Breast epithelium (tissue), 4 donors: ENCODE data around the gene HID1. TPM values are rescaled to one million over a fixed set of nuclear protein-coding genes. Genes with fewer than 3 reads are reported as not detected.

Source experiments
- DNase-seq, 2 donors: peaks; one replicate each; pipeline ENCODE4 v3.0.0-alpha.2; 2019; ENCODE audit warnings: low spot score in 2 of 2
- H3K27ac ChIP-seq, 2 donors: fragments of 200-600 bp; sonication (generic) in 1 of 2; one replicate each; pipeline ENCODE4 v1.5.1; 2016 to 2019; ENCODE audit warnings: mild to moderate bottlenecking in 1 of 2
- H3K27me3 ChIP-seq, 2 donors: fragments of 200-600 bp; sonication (generic) in 1 of 2; one replicate each; pipeline versions ENCODE4 v1.5.1 to v1.6.0; 2017 to 2019; ENCODE audit warnings: control low read depth in 1 of 2, mild to moderate bottlenecking in 1 of 2
- H3K36me3 ChIP-seq: fragments of 200-600 bp; one replicate; pipeline ENCODE4 v1.5.1; 2019
- H3K4me1 ChIP-seq, 2 donors: fragments of 200-600 bp; sonication (generic); one replicate each; pipeline ENCODE4 v1.5.1; 2016 to 2019; ENCODE audit warnings: control low read depth in 1 of 2
- H3K4me3 ChIP-seq, 3 donors: fragments of 200-600 bp; sonication (generic); 1 replicate in 2 of 3; 2 replicates in 1 of 3; pipeline ENCODE4 v1.5.1; 2016 to 2019; ENCODE audit warnings: mild to moderate bottlenecking in 3 of 3, moderate library complexity in 2 of 3
- H3K9me3 ChIP-seq, 2 donors: fragments of 200-600 bp; sonication (generic) in 1 of 2; one replicate each; pipeline ENCODE4 v1.5.1; 2016 to 2019; ENCODE audit warnings: control low read depth in 1 of 2
- CTCF ChIP-seq, 3 donors: fragments of 450-650 bp; IDR thresholded peaks; one replicate each; pipeline ENCODE4 v1.5.1; 2016 to 2017; ENCODE audit warnings: antibody characterized with exemption in 3 of 3, mild to moderate bottlenecking in 3 of 3, moderate library complexity in 3 of 3
- POLR2A ChIP-seq: fragments of 450-650 bp; IDR thresholded peaks from one replicate; pipeline ENCODE4 v1.6.1; 2016; ENCODE audit warnings: antibody characterized with exemption, mild to moderate bottlenecking, moderate library complexity
- POLR2AphosphoS5 ChIP-seq, 3 donors: sonication (generic); formaldehyde crosslinking; IDR thresholded peaks; one replicate each; pipeline ENCODE4 v1.6.1; 2017; ENCODE audit warnings: antibody characterized with exemption in 3 of 3
- intact Hi-C: fragments of 100-400 bp; cut with DNase I; formaldehyde crosslinking; loops from one replicate; pipeline ENCODE4 v1.15.1; 2023; ENCODE audit warnings: low total_unique reads
- total RNA-seq, 3 donors: library from RNA; depleted of rRNA; stranded (reverse); fragments of >200 nt; gene quantifications; one replicate each; pipeline ENCODE4 v1.1.0, GENCODE V29; 2016

Gene HID1
- total RNA-seq, 3 donors from 2014 or later: 6.1 to 46.5 (median 37.3) TPM

- no peaks in the 10 kb centered on the region for H3K9me3 ChIP-seq
- no peaks in the 10 kb centered on the region for H3K27me3 ChIP-seq
- intact Hi-C loops: no loop called here
- no peak overlapping the region for H3K27ac ChIP-seq
- H3K4me1 ChIP-seq: no peaks in the 10 kb centered on the region
- no peak overlapping the region for H3K4me3 ChIP-seq
- H3K36me3 ChIP-seq: no peaks in the 10 kb centered on the region
- DNase-seq: no peak
- TF ChIP-seq POLR2A (no peak), CTCF (IDR thresholded peaks at IDR 0.05) (no peak), POLR2AphosphoS5 (IDR thresholded peaks at IDR 0.05) (no peak)
These were observed 18.4 kb downstream of the HID1 start for GRCh38 chr17:74954115-74954514.

- Histone ChIP-seq H3K27me3 (no peaks in the 10 kb centered on the region), H3K9me3 (no peaks in the 10 kb centered on the region), H3K27ac (no peak overlapping the region), H3K4me3 (no peak overlapping the region), H3K36me3 (no peaks in the 10 kb centered on the region), H3K4me1 (no peaks in the 10 kb centered on the region)
- TF ChIP-seq POLR2AphosphoS5 (IDR thresholded peaks at IDR 0.05): no peak
- TF ChIP-seq CTCF (IDR thresholded peaks at IDR 0.05): no peak
- no peak for TF ChIP-seq POLR2A
- no peak for DNase-seq
- intact Hi-C loops: no loop called here
These were observed 19.3 kb downstream of the HID1 start for GRCh38 chr17:74953134-74953687.

- Histone ChIP-seq H3K4me3 (no peak overlapping the region), H3K27me3 (no peaks in the 10 kb centered on the region), H3K36me3 (no peaks in the 10 kb centered on the region), H3K27ac (no peak overlapping the region), H3K9me3 (no peaks in the 10 kb centered on the region), H3K4me1 (no peaks in the 10 kb centered on the region)
- DNase-seq: no peak
- no peak for TF ChIP-seq POLR2A
- TF ChIP-seq POLR2AphosphoS5 (IDR thresholded peaks at IDR 0.05): no peak
- TF ChIP-seq CTCF (IDR thresholded peaks at IDR 0.05): no peak
- intact Hi-C loops: no loop called here
These were observed 20.0 kb downstream of the HID1 start for GRCh38 chr17:74952431-74953133.

GRCh38 chr17:74951680-74952421 is 20.7 kb downstream of the HID1 start:
- TF ChIP-seq CTCF (IDR thresholded peaks at IDR 0.05) (no peak), POLR2AphosphoS5 (IDR thresholded peaks at IDR 0.05) (no peak), POLR2A (no peak)
- H3K27ac ChIP-seq: no peak overlapping the region
- no peaks in the 10 kb centered on the region for H3K36me3 ChIP-seq
- DNase-seq: no peak
- intact Hi-C loops: no loop called here
- H3K9me3 ChIP-seq: no peaks in the 10 kb centered on the region
- H3K27me3 ChIP-seq: no peaks in the 10 kb centered on the region
- no peak overlapping the region for H3K4me3 ChIP-seq
- H3K4me1 ChIP-seq: no peaks in the 10 kb centered on the region

- H3K4me1 ChIP-seq: no peaks in the 10 kb centered on the region
- no peaks in the 10 kb centered on the region for H3K27me3 ChIP-seq
- no peak for DNase-seq
- no peak overlapping the region for H3K4me3 ChIP-seq
- H3K27ac ChIP-seq: no peak overlapping the region
- H3K36me3 ChIP-seq: no peaks in the 10 kb centered on the region
- intact Hi-C loops: no loop called here
- no peaks in the 10 kb centered on the region for H3K9me3 ChIP-seq
- no peak for TF ChIP-seq CTCF (IDR thresholded peaks at IDR 0.05)
- TF ChIP-seq POLR2A: no peak
- TF ChIP-seq POLR2AphosphoS5 (IDR thresholded peaks at IDR 0.05): no peak
These were observed 21.5 kb downstream of the HID1 start for GRCh38 chr17:74951065-74951464.
